Transverse colon (tissue), 4 donors: ENCODE data around the gene GPC2. TPM values are rescaled to one million over a fixed set of nuclear protein-coding genes. Genes with fewer than 3 reads are reported as not detected.
A peak's percentile ranks its signal among the peaks of the same experiment; 100 is the strongest.

Experiments used
- DNase-seq: peaks from one replicate; pipeline ENCODE4 v3.0.0-alpha.2; 2019
- H3K27ac ChIP-seq, 4 donors: fragments of 200-600 bp; sonication (generic); 2 replicates each; pipeline ENCODE4 v1.5.1; 2016 to 2018; ENCODE audit warnings: inconsistent platforms in 4 of 4
- H3K27me3 ChIP-seq: fragments of 200-600 bp; sonication (generic); 2 replicates; pipeline ENCODE4 v1.5.1; 2017; ENCODE audit warnings: inconsistent platforms
- H3K36me3 ChIP-seq, 4 donors: fragments of 200-600 bp; sonication (generic); 2 replicates each; pipeline ENCODE4 v1.5.1; 2017 to 2019; ENCODE audit warnings: inconsistent platforms in 4 of 4
- H3K4me1 ChIP-seq, 4 donors: fragments of 200-600 bp; sonication (generic); 2 replicates each; pipeline ENCODE4 v1.5.1; 2017 to 2020; ENCODE audit warnings: inconsistent platforms in 4 of 4
- H3K4me3 ChIP-seq, 4 donors: fragments of 200-600 bp; sonication (generic); 1 replicate in 1 of 4; 2 replicates in 3 of 4; pipeline versions ENCODE4 v1.5.1 to v1.6.1; 2017 to 2019; ENCODE audit warnings: inconsistent platforms in 4 of 4
- H3K9me3 ChIP-seq, 2 donors: fragments of 200-600 bp; sonication (generic); 2 replicates each; pipeline ENCODE4 v1.5.1; 2017 to 2019; ENCODE audit warnings: inconsistent platforms in 2 of 2
- EP300 ChIP-seq: sonication (generic); formaldehyde crosslinking; IDR thresholded peaks from one replicate; pipeline ENCODE4 v1.6.1; 2017; ENCODE audit warnings: antibody characterized with exemption, low read depth
- POLR2A ChIP-seq: fragments of 450-650 bp; IDR thresholded peaks from one replicate; pipeline ENCODE4 v1.6.1; 2016; ENCODE audit warnings: antibody characterized with exemption, mild to moderate bottlenecking, moderate library complexity
- POLR2AphosphoS5 ChIP-seq, 3 donors: sonication (generic); formaldehyde crosslinking; IDR thresholded peaks; one replicate each; pipeline ENCODE4 v1.6.1; 2016; ENCODE audit warnings: antibody characterized with exemption in 3 of 3
- WGBS, 2 donors: methylation state at CpG; one replicate each; pipeline ENCODE4 v1.1.5; 2018; ENCODE audit warnings: low coverage in 1 of 2; 5-methylcytosine and 5-hydroxymethylcytosine counted together
- in situ Hi-C, 4 donors: fragments of 200-750 bp; cut with MboI; loops; one replicate each; pipeline versions ENCODE4 v1.15.0 to v1.15.1; 2017; ENCODE audit warnings: low sequenced_read_pairs in 3 of 4, low pct_ligation_motif_present in 1 of 4, low pct_unique_long_range_greater_than_20kb in 1 of 4
- intact Hi-C: fragments of 100-400 bp; cut with DNase I; formaldehyde crosslinking; loops from one replicate; pipeline ENCODE4 v1.15.1; 2023; ENCODE audit warnings: low total_unique reads
- total RNA-seq, 4 donors: library from RNA; depleted of rRNA; stranded (reverse); fragments of >200 nt; gene quantifications; one replicate each; pipeline ENCODE4 v1.1.0, GENCODE V29; 2016
- TF ChIP-seq, protein P1 (sequence below), 5 experiments: fragments of 200-600 bp in 3 of 5; fragments of 450-650 bp in 2 of 5; sonication (generic) in 3 of 5; IDR thresholded peaks; 1 replicate in 2 of 5; 2 replicates in 3 of 5; pipeline ENCODE4 v1.5.1; 2016 to 2017; ENCODE audit warnings: antibody characterized with exemption in 5 of 5, inconsistent platforms in 3 of 5, mild to moderate bottlenecking in 2 of 5, moderate library complexity in 1 of 5

Gene GPC2
- total RNA-seq, 4 donors from 2014 or later, result 3.5 to 17.2 (median 12.5) TPM; not detected in 1

DNA sequence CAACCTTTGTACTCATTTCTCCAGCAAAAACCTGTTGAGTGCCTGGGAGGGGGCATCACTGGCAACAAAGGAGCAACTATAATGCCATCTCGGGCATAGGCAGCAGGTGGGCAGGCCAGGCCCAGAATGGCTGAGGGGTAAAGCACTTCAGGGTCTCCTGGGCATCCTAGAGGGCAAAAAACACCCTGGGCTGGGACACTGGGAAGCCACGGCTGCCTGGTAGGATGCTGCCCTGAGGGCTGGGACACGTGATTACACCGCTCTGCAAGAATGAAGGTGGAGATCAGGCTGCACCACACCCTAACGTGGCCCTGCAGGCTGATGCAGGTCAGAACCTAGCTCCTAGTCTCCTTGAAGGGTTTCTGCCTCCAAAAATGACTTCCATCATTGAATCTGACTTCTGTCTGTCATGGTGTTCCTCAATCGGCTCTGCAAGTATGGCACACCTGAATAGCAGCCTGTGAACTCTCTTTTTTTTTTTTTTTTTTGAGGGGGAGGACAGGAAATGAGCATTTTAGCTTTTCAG, 14.1 kb downstream of the GPC2 start:
- Histone ChIP-seq H3K27ac (peak overlapping the region; percentile 58 to 72 (median 66)), H3K36me3 (no peaks in the 10 kb centered on the region), H3K9me3 (no peaks in the 10 kb centered on the region), H3K4me3 (no peak overlapping the region), H3K4me1 (peaks cover 10 to 29% (median 20%) of the 10 kb centered on the region in 4 donors), H3K27me3 (no peaks in the 10 kb centered on the region)
- intact Hi-C loops (no loop called here), in situ Hi-C loops (no loop called here)
- TF ChIP-seq, protein P1, sequence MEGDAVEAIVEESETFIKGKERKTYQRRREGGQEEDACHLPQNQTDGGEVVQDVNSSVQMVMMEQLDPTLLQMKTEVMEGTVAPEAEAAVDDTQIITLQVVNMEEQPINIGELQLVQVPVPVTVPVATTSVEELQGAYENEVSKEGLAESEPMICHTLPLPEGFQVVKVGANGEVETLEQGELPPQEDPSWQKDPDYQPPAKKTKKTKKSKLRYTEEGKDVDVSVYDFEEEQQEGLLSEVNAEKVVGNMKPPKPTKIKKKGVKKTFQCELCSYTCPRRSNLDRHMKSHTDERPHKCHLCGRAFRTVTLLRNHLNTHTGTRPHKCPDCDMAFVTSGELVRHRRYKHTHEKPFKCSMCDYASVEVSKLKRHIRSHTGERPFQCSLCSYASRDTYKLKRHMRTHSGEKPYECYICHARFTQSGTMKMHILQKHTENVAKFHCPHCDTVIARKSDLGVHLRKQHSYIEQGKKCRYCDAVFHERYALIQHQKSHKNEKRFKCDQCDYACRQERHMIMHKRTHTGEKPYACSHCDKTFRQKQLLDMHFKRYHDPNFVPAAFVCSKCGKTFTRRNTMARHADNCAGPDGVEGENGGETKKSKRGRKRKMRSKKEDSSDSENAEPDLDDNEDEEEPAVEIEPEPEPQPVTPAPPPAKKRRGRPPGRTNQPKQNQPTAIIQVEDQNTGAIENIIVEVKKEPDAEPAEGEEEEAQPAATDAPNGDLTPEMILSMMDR (IDR thresholded peaks at IDR 0.05), result no peak
- peak in 2 of 3 donors; percentile 28 to 32 for TF ChIP-seq POLR2AphosphoS5 (IDR thresholded peaks at IDR 0.05)
- 20 to 46% methylated on average over 1 to 6 of the region's 6 CpGs for WGBS, 2 donors
- DNase-seq, result peak; percentile 80

DNA sequence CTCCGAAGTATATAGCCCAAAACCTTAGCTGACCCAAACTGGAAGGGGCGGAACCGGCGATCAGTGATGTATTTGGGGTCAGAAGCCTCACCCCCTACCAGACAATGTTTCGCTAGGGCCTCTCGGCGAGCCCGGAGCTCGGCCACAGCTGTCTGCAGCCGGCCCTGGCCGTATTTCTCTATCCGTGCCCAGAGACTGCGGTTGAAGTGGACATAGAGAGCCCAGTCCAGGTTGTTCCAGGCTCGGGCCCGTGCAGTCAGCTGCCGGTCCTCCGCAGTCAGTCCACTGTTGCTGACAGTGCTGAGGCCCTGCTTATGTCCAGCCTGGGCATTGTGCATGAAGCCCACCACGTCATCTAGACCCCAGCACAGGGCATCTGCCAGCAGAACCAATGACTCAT, 17.1 kb downstream of the GPC2 start:
- Histone ChIP-seq H3K27ac (no peak overlapping the region), H3K9me3 (no peaks in the 10 kb centered on the region), H3K4me3 (no peak overlapping the region), H3K4me1 (peaks cover 16 to 47% (median 36%) of the 10 kb centered on the region in 4 donors), H3K36me3 (peaks cover 0 to 6% (median 0%) of the 10 kb centered on the region in 4 donors), H3K27me3 (no peaks in the 10 kb centered on the region)
- in situ Hi-C loops, result no loop called here
- TF ChIP-seq POLR2A, result no peak
- no peak for TF ChIP-seq POLR2AphosphoS5 (IDR thresholded peaks at IDR 0.05)
- WGBS, 2 donors, result 17 to 93% methylated on average over 1 to 18 of the region's 18 CpGs
- intact Hi-C loops, result no loop called here
- DNase-seq, result no peak

DNA sequence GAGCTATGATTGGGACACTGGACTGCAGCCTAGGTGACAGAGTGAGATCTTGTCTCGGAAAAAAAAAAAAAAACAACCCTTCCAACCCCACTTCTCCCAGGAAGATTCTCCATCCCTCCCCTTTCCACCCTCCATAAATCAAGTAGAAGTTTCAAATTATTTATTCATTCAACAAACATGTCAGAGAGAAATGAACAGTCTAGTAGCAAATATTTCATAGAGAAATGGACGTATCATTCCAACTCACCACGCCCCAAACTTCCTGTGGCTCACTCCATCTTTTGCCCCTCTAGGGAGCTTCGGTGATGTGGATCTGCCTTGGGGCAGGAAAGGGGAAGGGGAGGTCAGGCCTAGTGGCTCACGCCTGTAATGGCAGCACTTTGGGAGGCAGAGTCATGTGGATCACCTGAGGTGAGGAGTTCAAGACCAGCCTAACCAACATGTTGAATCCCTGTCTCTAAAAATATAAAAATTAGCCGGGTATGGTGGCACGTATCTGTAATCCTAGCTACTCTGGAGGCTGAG, 18.0 kb downstream of the GPC2 start:
- intact Hi-C loops (no loop called here), in situ Hi-C loops (no loop called here)
- H3K27me3 ChIP-seq, result no peaks in the 10 kb centered on the region
- TF ChIP-seq, protein P1 (IDR thresholded peaks at IDR 0.05), result peak in 1 of 5 experiments; percentile 16
- no peak for TF ChIP-seq POLR2AphosphoS5 (IDR thresholded peaks at IDR 0.05)
- TF ChIP-seq EP300, result no peak
- no peak for TF ChIP-seq POLR2A
- peaks cover 0 to 6% (median 0%) of the 10 kb centered on the region in 4 donors for H3K36me3 ChIP-seq
- H3K4me1 ChIP-seq, result peaks cover 20 to 56% (median 45%) of the 10 kb centered on the region in 4 donors
- 69% methylated on average over 7 of the region's 7 CpGs; no CpG with 5 or more reads in 1 of the 2 donors for WGBS, 2 donors
- H3K9me3 ChIP-seq, result no peaks in the 10 kb centered on the region
- DNase-seq, result no peak
- peak overlapping the region; percentile 36 to 92 (median 74) for H3K4me3 ChIP-seq
- H3K27ac ChIP-seq, result peak overlapping the region; percentile 79 to 91 (median 90)

DNA sequence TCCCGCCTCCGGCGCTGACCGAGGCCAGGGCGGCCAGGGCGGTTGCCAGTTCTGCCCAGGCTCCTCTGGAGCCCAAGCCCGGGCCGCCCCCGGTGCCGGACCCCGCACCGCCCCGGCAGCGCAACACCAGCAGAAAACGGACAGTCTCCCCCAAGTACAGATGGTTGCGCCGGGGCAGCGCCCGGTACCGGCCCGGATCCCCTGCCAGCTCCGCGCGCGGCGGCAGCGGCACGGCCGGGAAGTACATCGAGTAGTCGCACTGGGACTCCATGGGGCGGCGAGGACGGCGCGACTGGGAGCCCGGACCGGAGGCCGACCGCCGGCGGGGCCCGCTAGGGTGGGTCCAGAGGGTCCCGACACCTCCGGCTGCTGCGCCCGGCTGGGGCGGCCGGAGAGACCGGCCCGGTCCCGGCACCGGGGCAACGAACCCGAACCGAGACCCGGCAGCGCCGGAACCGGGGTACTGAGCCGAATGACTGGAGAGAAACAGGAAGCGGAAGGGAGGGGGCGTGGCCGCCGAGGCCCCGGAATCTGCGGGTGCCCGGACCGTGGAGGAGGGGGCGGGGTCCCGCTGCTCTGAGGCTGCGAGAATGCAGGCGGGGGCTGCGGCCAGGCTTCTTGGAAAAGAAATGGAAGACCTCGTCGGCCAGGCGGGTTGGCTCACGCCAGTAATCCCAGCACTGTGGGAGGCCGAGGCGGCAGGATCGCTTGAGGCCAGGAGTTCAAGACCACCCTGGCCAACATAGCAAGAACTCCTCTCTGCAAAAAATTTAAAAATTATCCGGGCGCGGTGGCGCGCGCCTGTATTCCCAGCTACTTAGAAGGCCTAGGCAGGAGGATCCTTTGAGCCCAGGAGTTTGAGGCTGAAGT, 18.7 kb downstream of the GPC2 start, which contains the start of gene TRAPPC14:
Gene TRAPPC14, minus strand, starts transcription at position 495 of the 870 bp plus-strand sequence. Its CDS starts 224 bp downstream, at position 271.
- H3K27ac ChIP-seq, result peak within 1 kb of the TSS; percentile 79 to 91 (median 90)
- no peak for TF ChIP-seq EP300
- peak; percentile 56 to 81 (median 75) for TF ChIP-seq POLR2AphosphoS5 (IDR thresholded peaks at IDR 0.05)
- TF ChIP-seq, protein P1 (IDR thresholded peaks at IDR 0.05), result peak in 1 of 5 experiments; percentile 15
- peak; percentile 71 for TF ChIP-seq POLR2A
- H3K4me3 ChIP-seq, result peak within 1 kb of the TSS; percentile 36 to 92 (median 74)
- intact Hi-C loops (loop anchor here (1.0 kb wide), 1 partner anchor 44 kb away; no protein-coding TSS in a partner anchor), in situ Hi-C loops (no loop called here)
- DNase-seq, result peak; percentile 95
- H3K9me3 ChIP-seq, result no peaks in the 10 kb centered on the region
- peaks cover 20 to 62% (median 49%) of the 10 kb centered on the region in 4 donors for H3K4me1 ChIP-seq
- WGBS, 2 donors, result 2% methylated on average over 73 of the region's 87 CpGs; no CpG with 5 or more reads in 1 of the 2 donors
- peaks cover 0 to 6% (median 0%) of the 10 kb centered on the region in 4 donors for H3K36me3 ChIP-seq
- no peaks in the 10 kb centered on the region for H3K27me3 ChIP-seq
